Epidermal melanocyte (primary cell): Measurements from ENCODE around the gene MCUB.
A peak's percentile ranks its signal among the peaks of the same experiment; 100 is the strongest.
"Not testable (repeated sequence)": the region's sequence is repeated elsewhere in the genome, so short reads cannot be mapped to it uniquely, and the experiment has no call there.

ENCODE experiments used
- DNase-seq: peaks from one replicate; pipeline ENCODE4 v3.0.0; 2011; ENCODE audit warnings: low spot score; ENCODE audit not compliant: insufficient read length

The MCUB gene, protein sequence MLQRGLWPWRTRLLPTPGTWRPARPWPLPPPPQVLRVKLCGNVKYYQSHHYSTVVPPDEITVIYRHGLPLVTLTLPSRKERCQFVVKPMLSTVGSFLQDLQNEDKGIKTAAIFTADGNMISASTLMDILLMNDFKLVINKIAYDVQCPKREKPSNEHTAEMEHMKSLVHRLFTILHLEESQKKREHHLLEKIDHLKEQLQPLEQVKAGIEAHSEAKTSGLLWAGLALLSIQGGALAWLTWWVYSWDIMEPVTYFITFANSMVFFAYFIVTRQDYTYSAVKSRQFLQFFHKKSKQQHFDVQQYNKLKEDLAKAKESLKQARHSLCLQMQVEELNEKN

DNA sequence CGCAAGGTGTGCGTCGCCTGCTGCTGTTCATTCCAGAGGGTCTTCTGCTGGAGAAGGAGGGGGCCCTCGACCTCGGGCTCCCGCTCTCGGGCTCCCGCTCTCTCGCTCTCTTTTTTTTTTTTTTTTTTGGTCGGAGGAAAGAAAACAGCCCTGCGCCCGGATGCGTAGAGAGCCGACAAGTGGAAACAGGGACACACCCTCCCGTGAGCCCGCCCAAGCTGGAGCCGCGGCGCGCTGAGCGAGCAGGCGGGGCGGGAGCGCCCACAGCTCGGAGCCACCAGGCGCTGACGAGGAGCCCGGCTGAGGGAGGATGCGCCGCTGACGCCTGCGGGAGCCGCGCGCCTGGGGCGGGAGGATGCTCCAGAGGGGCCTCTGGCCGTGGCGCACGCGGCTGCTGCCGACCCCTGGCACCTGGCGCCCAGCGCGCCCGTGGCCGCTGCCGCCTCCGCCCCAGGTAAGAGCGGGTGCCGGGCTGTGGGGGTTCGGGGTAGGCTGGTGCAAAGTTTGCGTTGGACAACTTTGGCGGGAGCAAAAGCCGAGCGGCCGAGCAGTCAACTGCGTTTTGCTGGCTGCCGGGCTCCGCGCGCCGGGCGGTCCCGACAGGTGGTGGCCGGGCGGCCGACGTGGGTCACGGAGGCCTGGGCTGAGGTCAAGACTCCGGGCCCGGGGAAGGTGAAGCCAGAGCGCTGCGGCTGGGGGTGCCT, at the start of gene MCUB:
Gene MCUB, plus strand, starts transcription at position 264 of the 704 bp plus-strand sequence. Its CDS starts 92 bp downstream, at position 356.
- peak; percentile 81 for DNase-seq

DNA sequence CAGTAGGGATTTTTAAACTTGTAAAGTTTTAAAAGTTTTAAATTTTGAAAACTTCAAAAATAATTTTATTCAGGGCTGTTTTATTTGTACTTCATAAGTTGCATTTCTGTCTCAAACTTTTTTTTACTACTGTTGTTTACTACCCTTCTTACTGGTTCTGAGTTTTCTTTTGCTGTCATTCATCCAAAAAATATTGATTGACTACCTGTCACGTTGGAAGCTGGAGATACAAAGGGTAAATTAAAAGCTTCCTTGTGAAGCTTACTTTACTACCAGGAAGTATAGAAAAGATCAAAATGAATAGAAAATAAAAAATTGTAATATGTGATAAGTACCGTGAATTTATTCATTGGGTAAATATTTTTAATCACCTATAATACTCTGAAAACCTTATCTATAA, 49.4 kb upstream of the MCUB start:
- DNase-seq: no peak

DNA sequence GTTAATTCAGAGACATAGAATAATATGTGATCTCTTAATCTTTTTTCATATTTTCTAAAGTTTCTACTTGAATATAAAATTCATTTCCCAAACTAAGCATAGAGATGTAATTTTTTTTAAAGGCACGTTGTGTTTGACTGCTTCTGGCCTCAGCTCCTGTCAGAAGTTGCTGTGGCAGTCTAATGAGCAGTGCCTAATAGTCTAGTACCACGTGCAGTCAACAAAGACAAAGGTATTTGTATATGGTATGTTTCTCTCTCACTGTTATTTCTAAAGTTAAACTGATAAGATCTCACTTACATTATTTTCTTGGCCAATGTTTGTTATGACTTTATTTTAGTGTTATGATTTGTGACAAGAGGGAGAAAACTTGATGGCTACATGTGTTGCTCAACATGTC, 48.6 kb upstream of the MCUB start:
- DNase-seq: no peak

DNA sequence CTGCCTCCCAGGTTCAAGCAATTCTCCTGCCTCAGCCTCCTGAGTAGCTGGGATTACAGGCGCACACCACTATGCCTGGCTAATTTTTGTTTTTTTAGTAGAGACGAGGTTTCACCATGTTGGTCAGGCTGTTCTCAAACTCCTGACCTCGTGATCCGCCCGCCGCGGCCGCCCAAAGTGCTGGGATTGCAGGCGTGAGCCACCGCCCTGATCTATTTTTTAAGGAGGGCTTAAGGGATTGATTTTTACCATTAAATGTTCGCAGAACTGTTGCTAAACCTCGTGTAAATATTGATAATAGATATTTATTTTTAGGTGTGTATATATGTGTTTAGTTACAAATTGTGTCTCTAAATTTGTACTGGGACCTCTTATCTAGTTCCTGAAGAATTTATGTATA, 46.7 kb upstream of the MCUB start:
- DNase-seq: not testable (repeated sequence)

DNA sequence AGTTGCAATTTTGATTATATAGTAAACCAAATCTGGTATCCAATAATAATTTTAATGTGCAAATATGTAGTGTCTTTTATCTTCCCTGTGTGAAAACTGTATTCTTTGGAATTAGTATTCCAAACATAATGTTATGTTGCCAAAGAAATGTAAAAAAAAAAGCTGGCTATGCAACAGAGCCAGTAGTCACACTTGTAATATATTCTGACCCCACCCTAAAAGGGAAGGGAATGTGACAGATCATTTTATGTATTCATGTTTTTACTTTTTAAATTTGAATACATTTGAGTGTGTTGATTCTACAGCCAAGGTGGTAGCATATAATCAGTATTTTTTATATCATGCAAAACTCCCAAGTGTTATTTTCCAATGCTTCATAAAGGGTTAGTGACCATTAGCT, 27.9 kb upstream of the MCUB start:
- no peak for DNase-seq

DNA sequence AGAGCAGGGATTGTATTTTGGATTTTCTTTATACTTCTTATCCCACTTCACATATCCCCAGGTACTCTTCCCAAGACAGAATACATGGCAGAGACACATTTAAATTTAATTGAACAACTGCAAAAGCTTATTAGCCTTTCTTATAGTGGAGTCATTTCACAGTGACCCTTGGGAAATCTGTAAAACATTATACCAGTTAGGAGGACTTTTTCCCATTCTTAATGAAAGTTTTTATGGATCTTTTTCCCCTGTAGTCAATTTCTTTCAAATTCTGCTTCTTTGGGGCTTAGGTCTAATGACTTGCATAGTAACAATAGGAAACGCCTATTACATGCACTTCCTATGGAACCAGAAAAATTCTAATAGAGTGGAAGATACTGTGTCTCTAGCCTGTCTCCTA, 14.6 kb upstream of the MCUB start:
- DNase-seq: no peak

DNA sequence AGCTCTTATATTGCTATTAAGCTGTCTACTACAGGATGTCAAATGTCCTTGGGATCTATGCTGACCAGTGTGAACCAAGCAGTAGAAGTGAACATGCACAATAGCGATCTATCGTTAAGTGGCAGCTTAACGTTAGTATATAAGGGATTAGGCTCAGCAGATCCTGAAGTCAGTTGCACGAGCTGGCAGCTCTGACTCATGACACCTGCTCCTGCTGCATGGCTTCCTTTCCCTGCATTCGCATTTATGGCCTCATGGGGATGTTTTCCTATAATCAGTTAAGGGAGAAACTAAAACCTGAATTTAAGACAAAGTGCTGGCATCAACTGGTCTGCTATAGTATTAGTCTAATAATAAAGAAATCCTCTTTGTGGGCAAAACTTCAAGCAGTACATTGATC, 12.7 kb upstream of the MCUB start:
- DNase-seq: no peak

DNA sequence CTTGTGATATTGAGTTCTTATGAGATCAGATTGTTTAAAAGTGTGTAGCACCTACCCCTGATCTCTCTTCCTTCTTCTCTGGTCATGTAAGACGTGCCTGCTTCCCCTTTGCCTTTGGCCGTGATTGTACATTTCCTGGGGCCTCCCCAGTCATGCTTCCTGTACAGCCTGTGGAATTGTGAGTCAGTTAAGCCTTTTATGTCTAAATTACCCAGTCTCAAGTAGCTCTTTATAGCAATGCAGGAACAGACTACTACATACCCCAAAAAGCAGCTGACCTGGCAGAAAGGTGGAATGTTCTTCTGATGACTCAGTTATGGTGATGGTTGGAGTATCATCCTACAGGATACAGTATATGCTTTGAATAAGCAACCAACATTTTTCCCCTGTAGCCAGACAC, 11.4 kb upstream of the MCUB start:
- no peak for DNase-seq

DNA sequence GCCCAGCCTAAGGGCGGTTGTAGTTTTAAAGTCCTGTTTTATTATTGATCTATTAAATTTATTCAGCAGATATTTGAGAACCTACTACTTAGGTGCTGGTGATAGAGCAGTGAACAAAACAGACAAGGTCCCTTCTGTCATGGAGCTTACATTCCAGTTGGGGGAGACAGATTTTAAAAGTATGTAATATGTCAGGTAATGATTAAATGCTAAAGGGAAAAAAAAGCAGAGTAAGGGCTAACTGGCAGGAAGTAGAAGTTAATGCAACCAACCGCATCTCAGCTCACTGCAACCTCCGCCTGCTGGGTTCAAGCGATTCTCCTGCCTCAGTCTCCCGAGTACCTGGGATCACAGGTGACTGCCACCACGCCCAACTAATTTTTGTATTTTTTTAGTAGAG, 7.8 kb upstream of the MCUB start:
- DNase-seq: no peak

DNA sequence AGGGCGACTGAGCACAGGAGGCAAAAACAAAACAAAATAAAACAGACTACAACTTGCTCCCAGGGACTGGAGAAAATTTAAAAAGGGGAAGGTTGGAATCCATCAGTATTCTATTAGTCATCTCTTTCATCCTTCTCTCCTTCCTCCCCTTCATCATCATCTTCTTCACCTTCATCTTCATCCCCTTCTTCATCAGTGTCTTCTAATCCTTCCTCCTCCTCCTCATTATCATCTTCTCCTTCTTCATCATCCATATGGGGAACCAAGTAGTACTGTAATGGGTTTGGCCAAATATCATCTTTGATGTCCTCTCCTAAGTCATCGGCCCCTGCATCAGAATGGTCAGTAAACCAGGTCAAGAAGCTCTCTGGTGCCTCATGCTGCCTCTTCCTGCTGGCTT, 6.9 kb upstream of the MCUB start:
- no peak for DNase-seq

DNA sequence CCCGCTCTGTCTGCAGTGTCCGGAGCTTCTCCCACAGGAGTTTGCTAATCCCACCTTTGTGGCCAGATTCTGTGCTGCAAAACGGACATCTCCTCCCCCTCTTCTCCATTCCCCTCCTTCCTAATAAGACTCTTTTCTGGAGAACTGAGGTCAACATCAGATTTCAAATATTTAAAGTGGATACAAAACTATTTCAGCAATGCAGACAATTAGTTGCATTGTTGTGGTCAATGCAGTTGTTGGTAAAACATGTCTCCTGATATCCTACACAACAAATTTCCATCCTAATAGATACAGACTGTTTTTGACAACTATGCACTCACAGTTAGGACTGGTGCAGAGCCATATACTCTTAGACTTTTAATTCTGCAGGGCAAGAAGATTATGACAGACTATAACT, 5.1 kb upstream of the MCUB start:
- no peak for DNase-seq

DNA sequence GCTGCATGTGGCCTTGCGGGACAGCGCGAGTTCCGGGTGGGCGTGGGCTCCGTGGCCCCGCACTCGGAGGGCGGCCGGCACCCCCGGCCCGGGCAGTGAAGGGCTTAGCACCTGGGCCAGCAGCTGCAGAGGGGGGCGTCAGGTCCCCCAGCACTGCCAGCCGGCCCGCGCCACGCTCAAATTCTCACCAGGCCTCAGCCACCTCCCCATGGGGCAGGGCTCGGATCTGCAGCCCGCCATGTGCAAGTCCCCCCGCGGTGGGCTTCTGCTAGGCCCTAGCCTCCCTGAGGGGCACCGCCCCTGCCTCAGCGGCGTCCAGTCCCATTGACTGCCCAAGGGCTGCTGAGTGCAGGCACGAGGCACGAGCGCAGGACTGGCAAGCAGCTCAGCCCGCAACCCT, 2.6 kb upstream of the MCUB start:
- no peak for DNase-seq

DNA sequence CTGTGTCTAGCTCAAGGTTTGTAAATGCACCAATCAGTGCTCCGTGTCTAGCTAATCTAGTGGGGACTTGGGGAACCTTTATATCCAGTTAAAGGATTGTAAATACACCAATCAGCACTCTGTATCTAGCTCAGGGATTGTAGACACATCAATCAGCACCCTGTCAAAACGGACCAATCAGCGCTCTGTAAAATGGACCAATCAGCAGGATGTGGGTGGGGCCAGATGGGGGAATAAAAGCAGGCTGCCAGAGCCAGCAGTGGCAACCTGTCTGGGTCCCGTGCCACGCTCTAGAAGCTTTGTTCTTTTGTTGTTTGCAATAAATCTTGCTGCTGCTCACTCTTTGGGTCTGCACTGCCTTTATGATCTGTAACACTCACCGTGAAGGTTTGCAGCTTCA, 2.0 kb upstream of the MCUB start:
- not testable (repeated sequence) for DNase-seq

DNA sequence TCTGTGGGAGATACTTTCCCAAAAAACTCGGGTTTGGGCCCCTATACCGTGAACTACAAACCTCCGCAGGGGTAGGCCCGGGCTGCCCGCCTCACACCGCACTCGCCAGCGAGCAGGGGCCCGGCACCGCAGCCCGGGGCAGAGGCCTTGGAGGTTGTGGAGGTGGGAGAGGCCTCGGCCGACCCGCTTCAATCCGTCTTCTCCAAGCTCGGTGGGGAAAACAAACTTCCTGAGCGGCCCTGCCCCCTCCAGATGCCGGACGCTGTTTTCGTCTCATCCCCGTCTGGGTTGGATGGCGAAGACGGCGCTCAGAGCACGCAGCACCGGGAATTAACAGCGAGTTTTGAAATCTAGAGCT, 442 bp upstream of the MCUB start:
- DNase-seq: no peak

DNA sequence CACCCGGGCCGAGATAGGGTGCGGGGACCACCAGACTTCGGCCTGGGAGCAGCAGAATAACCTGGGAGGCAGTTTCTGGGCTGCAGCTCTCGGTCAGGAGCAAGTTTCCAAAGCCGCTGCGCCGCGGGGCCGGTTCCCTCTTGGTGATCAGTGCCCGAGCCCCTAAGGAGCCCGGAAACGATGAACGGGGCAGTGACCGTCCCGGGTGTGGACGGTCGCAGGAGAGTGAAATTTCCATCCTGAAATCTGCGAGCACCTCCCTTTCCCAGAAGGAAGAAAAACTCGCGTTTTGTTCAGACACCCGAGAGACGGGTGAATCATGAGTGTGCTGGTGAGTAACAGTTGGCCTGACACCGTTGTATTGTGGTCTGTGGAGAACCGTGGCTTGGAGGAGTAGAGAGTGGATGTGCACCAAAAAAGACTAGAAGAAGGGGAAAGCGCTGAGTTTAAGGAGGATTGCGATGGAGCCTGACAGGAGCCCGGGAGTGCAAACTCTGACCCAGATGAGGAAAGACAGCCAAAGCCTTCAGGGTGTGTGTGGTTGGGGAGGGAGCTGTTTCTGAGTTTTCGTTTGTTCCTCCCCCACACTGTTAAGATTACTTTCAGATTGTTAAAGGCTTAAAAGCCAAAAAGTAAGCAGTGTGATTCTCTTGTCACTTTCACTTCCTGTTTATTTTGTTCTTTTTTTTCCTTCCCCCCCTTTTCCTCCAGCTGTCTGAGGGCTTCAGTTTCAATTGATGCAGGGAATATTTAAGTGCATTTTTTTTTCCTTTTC, 828 bp downstream of the MCUB start:
- DNase-seq: no peak

DNA sequence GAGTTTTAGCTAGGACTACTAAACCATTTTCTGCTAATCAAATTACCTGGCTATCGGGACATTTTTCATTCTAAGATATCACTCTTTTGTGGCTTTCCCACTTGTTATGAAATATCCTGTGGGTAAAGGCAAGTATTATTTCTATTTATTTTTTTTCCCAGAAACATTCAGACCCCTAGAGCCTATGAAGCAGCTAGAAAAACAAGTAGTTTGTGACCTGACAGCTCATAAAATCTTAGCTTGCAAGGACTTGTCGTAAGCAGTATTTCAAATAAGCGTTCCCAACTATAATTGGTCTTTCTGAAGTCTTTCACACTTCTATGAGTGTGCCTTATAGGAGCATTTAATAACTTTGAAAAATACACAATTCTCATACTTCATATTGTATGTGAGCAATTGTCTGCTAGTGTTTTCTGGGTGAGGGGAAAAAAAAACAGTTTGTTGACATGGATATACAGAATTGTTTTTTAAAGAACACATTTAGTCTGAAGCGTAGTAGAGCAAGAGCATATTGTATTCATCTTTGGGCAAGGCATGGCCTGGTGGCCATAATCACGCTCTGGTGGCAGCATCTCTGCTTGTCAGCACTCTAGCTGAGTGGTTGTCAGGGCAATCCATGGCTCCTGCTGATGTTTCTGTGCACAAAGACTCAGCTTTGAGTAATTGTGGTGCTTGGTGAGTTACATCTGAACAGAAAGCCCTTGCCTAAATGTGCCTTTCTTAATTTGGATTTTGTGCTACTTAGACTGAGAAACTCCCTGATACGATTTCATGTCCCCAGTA, 2.6 kb downstream of the MCUB start:
- DNase-seq: no peak

DNA sequence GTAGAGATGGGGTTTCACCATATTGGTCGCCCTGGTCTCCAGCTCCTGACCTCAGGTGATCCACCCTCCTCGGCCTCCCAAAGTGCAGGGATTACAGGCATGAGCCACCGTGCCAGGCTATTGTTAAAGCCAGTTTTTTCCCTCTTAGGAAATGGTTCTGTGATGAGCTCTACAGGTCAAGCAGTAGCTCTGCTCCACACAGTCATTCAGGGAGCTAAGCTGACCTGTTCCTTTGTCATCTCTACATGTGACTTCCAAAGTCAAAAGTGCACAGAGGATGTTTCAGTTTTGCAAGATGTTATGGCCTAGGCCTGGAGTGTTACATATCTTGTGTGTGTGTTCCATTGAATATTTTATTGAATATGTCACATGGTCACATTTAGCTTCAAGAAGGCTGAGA, 11.4 kb downstream of the MCUB start:
- no peak for DNase-seq

DNA sequence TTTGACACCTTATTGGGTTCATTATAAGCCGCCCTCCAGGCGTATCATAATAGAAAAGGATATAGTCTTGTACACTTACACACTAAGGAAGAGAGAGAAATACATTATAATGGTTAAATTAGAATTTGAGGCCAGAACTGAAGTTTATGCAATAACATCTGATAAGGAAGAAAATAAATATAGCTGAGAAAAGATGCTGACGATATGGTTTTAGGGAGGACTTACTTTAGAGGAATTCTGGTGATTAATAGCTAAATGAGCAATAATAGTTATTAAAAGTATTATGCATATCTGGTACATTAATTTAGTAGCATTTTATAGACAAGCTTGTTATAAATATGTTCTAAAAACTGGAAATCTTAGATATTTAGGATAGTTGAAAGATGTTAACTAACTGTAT, 12.1 kb downstream of the MCUB start:
- no peak for DNase-seq

DNA sequence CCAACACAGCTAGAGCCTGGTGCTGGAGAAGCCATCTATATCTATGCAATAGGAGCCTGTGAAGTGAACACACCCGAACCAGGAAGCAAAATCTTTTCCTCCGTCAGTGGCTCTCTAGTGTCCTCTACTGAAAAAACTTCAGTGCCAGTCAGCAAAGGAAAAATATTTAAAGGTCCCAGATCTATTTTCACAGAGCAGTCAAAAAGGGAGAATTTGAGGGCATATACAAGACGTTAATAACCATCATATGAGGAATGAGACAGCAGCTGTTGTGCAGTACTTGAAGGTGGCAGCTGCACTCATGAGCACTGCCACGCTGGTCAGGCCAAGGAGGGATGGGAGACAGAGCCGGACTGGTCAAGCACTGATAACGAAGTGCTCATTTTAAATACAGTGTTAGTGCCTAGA, 14.4 kb downstream of the MCUB start:
- no peak for DNase-seq

DNA sequence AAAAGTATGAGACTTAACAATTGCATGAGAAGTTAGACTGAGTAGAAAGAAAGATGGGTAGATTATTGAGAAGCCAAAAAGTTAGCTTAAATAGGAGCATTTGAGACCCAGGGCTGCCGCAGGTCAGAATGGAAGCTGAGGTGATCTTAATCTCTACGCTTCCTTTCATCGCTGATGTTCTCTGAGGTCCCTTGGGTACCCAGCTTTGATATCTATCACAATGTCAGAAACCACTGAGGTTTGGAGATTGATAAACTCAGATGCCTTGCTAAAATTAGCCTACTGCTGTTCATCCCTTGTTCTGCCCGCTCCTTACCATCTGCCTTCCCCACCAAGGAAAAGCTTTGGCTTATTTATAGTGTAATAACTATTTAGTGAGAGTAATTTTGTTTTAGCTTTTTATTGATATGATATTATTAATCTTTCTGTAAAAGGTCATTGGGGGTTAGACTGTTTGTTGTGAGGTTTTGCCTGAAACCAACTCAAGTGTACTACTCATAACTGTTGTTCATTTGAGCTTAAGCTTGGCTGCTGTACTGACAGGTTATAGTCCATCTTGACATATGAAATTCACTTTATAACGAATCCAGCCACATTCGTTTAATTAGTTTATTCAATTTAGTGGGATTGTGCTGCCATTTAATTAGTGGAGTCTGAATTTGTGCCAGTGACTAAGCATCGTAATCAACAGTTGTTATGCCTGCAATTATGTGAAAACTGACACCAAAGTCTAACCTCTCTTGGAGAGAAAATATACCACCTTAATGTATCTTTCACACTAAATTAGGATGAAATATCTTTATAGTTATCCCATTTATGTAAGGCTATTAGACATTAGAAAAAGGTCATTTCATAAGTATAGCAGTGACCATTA, 15.1 kb downstream of the MCUB start:
- DNase-seq: no peak

DNA sequence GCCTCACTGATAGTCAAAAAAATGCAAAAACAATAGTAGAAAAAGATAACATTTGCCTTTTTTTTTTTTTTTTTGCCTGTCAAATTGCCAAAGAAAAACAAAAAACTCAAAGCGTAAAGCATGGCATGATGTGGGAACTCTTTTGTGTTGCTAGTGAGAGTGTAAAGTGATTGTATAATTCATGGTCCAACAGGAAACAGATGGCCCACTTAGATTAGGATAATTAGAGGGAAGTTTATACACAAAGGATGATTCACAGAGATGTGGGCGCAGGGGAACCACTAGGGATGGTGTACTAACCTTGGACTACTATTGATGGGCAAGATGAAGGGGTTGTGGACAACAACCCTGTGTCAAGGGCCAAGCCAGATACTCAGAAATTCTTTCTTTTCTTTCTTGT, 16.4 kb downstream of the MCUB start:
- DNase-seq: no peak
